ENCODE data around the gene STON1. TPM values are rescaled to one million over a fixed set of nuclear protein-coding genes. Genes with fewer than 3 reads are reported as not detected.

STON1 gene
- total RNA-seq, 1 donor, result 24.6 TPM

GRCh38 chr2:48624696-48625095, 94.7 kb downstream of the STON1 start:
- no peak for TF ChIP-seq CTCF (IDR thresholded peaks at IDR 0.05; ENCODE audit: insufficient read depth, low read length)
- no peak overlapping the region for H3K4me3 ChIP-seq (ENCODE audit: low read depth, low read length)

GRCh38 chr2:48626047-48626446, 96.1 kb downstream of the STON1 start:
- DNase-seq (ENCODE audit: low read depth), result no peak
- H3K4me3 ChIP-seq (ENCODE audit: low read depth, low read length), result no peak overlapping the region
- TF ChIP-seq CTCF (IDR thresholded peaks at IDR 0.05; ENCODE audit: insufficient read depth, low read length), result no peak

More at GRCh38 chr2:48624696-48625095, 94.7 kb downstream of the STON1 start:
- no peak for DNase-seq (ENCODE audit: low read depth)

- DNase-seq (ENCODE audit: low read depth), result no peak
Observed at GRCh38 chr2:48633143-48633542, 103.2 kb downstream of the STON1 start.

GRCh38 chr2:48635786-48636185, 105.8 kb downstream of the STON1 start:
- no peak overlapping the region for H3K4me3 ChIP-seq (ENCODE audit: low read depth, low read length)
- no peak for DNase-seq (ENCODE audit: low read depth)
- no peak for TF ChIP-seq CTCF (IDR thresholded peaks at IDR 0.05; ENCODE audit: insufficient read depth, low read length)

More at GRCh38 chr2:48633143-48633542, 103.2 kb downstream of the STON1 start:
- TF ChIP-seq CTCF (IDR thresholded peaks at IDR 0.05; ENCODE audit: insufficient read depth, low read length), result no peak
- no peak overlapping the region for H3K4me3 ChIP-seq (ENCODE audit: low read depth, low read length)

GRCh38 chr2:48638261-48638660, 108.3 kb downstream of the STON1 start:
- DNase-seq (ENCODE audit: low read depth), result no peak
- no peak for TF ChIP-seq CTCF (IDR thresholded peaks at IDR 0.05; ENCODE audit: insufficient read depth, low read length)
- no peak overlapping the region for H3K4me3 ChIP-seq (ENCODE audit: low read depth, low read length)

Small RNA genes within 50 kb of the gene (small RNA-seq; reads per million reads assigned to genes)
- gene RNU6-282P (not detected), gene TPT1P11 (not detected)

Other genes with a start within 250 kb of the STON1 start
- gene FOXN2, start 215.5 kb upstream of the STON1 start, total RNA-seq (ENCODE audit: low replicate concordance), result 32.0 and 45.3 TPM in 2 replicates
- 21.9 and 52.3 TPM in 2 replicates for gene PPP1R21, start 89.4 kb upstream of the STON1 start, total RNA-seq (ENCODE audit: low replicate concordance)
- gene GTF2A1L, start 87.7 kb downstream of the STON1 start, total RNA-seq (ENCODE audit: low replicate concordance), result 5.0 TPM in 1 of 2 replicates, not detected in the other
- 0.25 TPM in 1 of 2 replicates, not detected in the other for gene LHCGR, start 225.6 kb downstream of the STON1 start, total RNA-seq (ENCODE audit: low replicate concordance)